ENCODE data around the gene IMMP2L. TPM values are rescaled to one million over a fixed set of nuclear protein-coding genes. Genes with fewer than 3 reads are reported as not detected.
"Not testable (repeated sequence)": the region's sequence is repeated elsewhere in the genome, so short reads cannot be mapped to it uniquely, and the experiment has no call there.

Gene IMMP2L
- total RNA-seq, 2 donors from 2014 or later, result 10.5 to 17.4 TPM

DNA sequence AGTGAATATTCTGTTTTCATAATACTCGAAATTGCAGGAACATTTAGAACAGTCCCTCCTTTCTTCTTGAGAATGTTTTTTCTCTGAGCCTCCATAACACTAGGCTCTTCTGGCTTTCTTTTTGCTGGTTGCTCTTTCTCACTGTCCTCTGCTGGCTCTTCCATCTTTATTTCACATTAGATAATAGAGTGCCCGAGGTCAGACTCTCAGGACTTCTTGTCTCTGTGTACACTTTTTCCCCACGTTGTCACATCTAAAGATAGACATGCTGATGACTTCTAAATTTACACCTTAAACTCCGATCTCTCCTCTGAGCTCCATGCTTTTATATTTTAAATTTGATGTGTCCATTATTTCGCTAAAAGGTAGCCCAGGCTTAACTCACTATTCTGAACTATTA lies 486.8 kb downstream of the IMMP2L start:
- no peaks in the 10 kb centered on the region for H3K9me3 ChIP-seq
- no peak overlapping the region for H3K4me3 ChIP-seq
- ATAC-seq (no peak), DNase-seq (no peak)
- H3K27me3 ChIP-seq, result no peaks in the 10 kb centered on the region
- TF ChIP-seq, protein P1, sequence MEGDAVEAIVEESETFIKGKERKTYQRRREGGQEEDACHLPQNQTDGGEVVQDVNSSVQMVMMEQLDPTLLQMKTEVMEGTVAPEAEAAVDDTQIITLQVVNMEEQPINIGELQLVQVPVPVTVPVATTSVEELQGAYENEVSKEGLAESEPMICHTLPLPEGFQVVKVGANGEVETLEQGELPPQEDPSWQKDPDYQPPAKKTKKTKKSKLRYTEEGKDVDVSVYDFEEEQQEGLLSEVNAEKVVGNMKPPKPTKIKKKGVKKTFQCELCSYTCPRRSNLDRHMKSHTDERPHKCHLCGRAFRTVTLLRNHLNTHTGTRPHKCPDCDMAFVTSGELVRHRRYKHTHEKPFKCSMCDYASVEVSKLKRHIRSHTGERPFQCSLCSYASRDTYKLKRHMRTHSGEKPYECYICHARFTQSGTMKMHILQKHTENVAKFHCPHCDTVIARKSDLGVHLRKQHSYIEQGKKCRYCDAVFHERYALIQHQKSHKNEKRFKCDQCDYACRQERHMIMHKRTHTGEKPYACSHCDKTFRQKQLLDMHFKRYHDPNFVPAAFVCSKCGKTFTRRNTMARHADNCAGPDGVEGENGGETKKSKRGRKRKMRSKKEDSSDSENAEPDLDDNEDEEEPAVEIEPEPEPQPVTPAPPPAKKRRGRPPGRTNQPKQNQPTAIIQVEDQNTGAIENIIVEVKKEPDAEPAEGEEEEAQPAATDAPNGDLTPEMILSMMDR (IDR thresholded peaks at IDR 0.05), result no peak
- TF ChIP-seq POLR2A (IDR thresholded peaks at IDR 0.05), result no peak
- H3K27ac ChIP-seq, result no peak overlapping the region
- intact Hi-C loops (cut with DNase I), result no loop called here
- H3K36me3 ChIP-seq (replicated peaks in 1 of 2; ENCODE audit: insufficient read depth in 1 of 2, low read depth in 2 of 2), result no peaks in the 10 kb centered on the region
- no peaks in the 10 kb centered on the region for H3K4me1 ChIP-seq
- 86 to 89% methylated on average over 5 of the region's 5 CpGs for WGBS, 2 donors

- H3K27me3 ChIP-seq, result no peaks in the 10 kb centered on the region
- H3K36me3 ChIP-seq (replicated peaks in 1 of 2; ENCODE audit: insufficient read depth in 1 of 2, low read depth in 2 of 2), result no peaks in the 10 kb centered on the region
- TF ChIP-seq POLR2A (IDR thresholded peaks at IDR 0.05), result no peak
- TF ChIP-seq, protein P1 (IDR thresholded peaks at IDR 0.05), result no peak
- H3K9me3 ChIP-seq, result no peaks in the 10 kb centered on the region
- DNase-seq, result no peak
- 61 to 72% methylated on average over 6 of the region's 6 CpGs for WGBS, 2 donors
- H3K4me3 ChIP-seq, result no peak overlapping the region
- ATAC-seq, result no peak
- no peak overlapping the region for H3K27ac ChIP-seq
- intact Hi-C loops (cut with DNase I), result no loop called here
- no peaks in the 10 kb centered on the region for H3K4me1 ChIP-seq
Observed at GRCh38 chr7:111074748-111075146, 487.5 kb downstream of the IMMP2L start.

DNA sequence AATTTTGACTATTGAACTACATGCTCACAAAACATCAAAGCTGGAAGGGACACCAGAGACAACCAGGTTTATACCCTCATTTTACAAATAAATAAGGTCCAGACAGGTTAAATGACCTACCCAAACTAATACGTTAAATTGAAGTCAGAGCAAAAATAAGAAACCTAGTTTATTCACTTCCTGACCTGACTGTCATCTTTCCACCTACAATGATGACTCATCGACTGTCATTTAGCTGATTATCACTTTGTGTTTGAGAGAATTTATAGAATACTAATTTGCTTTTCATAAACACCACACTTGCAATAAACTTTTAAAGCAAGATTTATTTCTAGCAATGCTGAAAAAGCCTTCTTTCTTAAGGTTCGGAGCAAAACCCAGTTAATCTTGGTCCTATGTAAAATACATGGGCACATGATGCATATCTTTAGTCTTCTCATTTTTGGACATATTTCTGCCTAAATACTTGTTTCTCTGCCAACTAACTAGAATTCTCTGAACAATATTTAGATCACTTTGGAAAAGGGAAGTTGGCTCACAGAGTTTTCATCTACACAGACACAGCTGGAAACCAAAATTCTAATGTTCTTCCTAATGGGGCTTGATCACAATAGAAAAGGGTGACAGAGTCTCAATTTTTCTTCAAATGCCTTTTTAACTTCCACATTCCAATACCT lies 488.1 kb downstream of the IMMP2L start:
- WGBS, 2 donors, result 78 to 87% methylated on average over 3 of the region's 3 CpGs
- Histone ChIP-seq H3K4me3 (no peak overlapping the region), H3K36me3 (replicated peaks in 1 of 2; ENCODE audit: insufficient read depth in 1 of 2, low read depth in 2 of 2) (no peaks in the 10 kb centered on the region), H3K27ac (no peak overlapping the region), H3K4me1 (no peaks in the 10 kb centered on the region), H3K27me3 (no peaks in the 10 kb centered on the region), H3K9me3 (no peaks in the 10 kb centered on the region)
- intact Hi-C loops (cut with DNase I), result no loop called here
- TF ChIP-seq POLR2A (IDR thresholded peaks at IDR 0.05), result no peak
- TF ChIP-seq, protein P1 (IDR thresholded peaks at IDR 0.05), result no peak
- no peak for DNase-seq
- ATAC-seq, result no peak

GRCh38 chr7:111072658-111073057 lies 489.6 kb downstream of the IMMP2L start:
- ATAC-seq; intact Hi-C loops (cut with DNase I): not testable (repeated sequence)

DNA sequence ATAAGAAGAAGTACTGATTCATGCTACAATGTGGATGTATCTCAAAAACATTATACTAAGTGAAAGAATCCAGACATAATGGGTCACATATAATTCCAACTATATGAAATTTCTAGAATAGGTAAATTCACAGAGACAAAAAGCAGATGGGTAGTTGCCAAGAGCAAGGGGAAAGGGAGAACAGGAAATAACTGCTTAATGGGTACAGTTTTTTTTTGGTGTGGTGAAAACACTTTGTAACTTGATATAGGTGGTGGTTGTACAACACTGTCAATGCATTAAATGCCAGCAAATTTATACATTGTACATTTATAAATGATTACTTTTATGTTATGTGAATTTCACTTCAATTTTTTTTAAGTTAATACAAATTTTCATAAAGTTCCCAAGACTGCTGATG lies 490.7 kb downstream of the IMMP2L start:
- ATAC-seq, result no peak
- TF ChIP-seq POLR2A (IDR thresholded peaks at IDR 0.05), result no peak
- TF ChIP-seq, protein P1 (IDR thresholded peaks at IDR 0.05), result no peak
- H3K4me1 ChIP-seq, result no peaks in the 10 kb centered on the region
- no peaks in the 10 kb centered on the region for H3K36me3 ChIP-seq (replicated peaks in 1 of 2; ENCODE audit: insufficient read depth in 1 of 2, low read depth in 2 of 2)
- no peak overlapping the region for H3K4me3 ChIP-seq
- intact Hi-C loops (cut with DNase I), result no loop called here
- no peak overlapping the region for H3K27ac ChIP-seq
- DNase-seq, result no peak
- H3K9me3 ChIP-seq, result no peaks in the 10 kb centered on the region
- H3K27me3 ChIP-seq, result no peaks in the 10 kb centered on the region

More at GRCh38 chr7:111072658-111073057, 489.6 kb downstream of the IMMP2L start:
- WGBS, 2 donors, result 92 to 93% methylated on average over 9 of the region's 9 CpGs
- H3K27me3 ChIP-seq; H3K4me3 ChIP-seq; H3K4me1 ChIP-seq; H3K9me3 ChIP-seq; DNase-seq; H3K27ac ChIP-seq; H3K36me3 ChIP-seq (replicated peaks in 1 of 2; ENCODE audit: insufficient read depth in 1 of 2, low read depth in 2 of 2): not testable (repeated sequence)

All from body of pancreas (tissue), 4 donors.